GM12892 (cell line): Measurements from ENCODE around the gene GRIN1.

Source experiments
- POLR2A ChIP-seq: IDR thresholded peaks from 2 replicates; pipeline ENCODE4 v1.6.1; 2011; ENCODE audit warnings: low read depth, low read length, control low read depth
- POLR2AphosphoS5 ChIP-seq: IDR thresholded peaks from 2 replicates; pipeline ENCODE4 v1.6.1; 2011; ENCODE audit warnings: low read depth, low read length, control low read depth
- TAF1 ChIP-seq: IDR thresholded peaks from 2 replicates; pipeline ENCODE4 v1.6.1; 2011; ENCODE audit warnings: low read depth, mild to moderate bottlenecking, control low read depth, low read length, borderline replicate concordance

DNA sequence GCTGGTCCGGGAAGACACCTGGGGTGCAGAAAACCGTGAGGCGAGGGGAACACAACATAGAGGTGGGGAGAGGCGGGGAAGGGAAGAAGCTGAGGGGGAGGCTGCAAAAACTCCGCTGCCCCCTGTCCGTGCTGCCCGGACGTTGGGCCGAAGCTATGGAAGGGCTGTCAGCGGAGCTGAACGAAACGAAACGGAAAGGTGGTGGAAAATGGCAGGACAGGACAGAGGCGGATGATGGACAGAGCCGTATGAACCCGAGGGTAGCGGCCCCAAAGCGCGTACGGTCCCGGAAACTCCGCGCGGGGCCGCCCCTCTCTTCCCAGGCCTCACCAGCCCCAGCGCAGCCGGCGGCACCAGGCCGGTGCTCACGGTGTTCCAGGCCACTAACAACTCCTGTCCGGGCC lies 49.1 kb downstream of the GRIN1 start:
- TF ChIP-seq POLR2AphosphoS5: no peak
- TF ChIP-seq POLR2A: no peak
- TF ChIP-seq TAF1: no peak
